ENCODE measurements around the gene SKOR1.
A peak's percentile ranks its signal among the peaks of the same experiment; 100 is the strongest.

The SKOR1 gene

GRCh38 chr15:67824976-67825880 is at the start of gene SKOR1:
SKOR1 (plus strand) TSS chr15:67825509; CDS start chr15:67825603, 94 bp downstream.
- no peak for DNase-seq

GRCh38 chr15:67775998-67776397 is 49.3 kb upstream of the SKOR1 start:
- no peak for DNase-seq

GRCh38 chr15:67776600-67776999 is 48.7 kb upstream of the SKOR1 start:
- DNase-seq: no peak

- no peak for DNase-seq
Measured at GRCh38 chr15:67777071-67777470, 48.2 kb upstream of the SKOR1 start.

DNA sequence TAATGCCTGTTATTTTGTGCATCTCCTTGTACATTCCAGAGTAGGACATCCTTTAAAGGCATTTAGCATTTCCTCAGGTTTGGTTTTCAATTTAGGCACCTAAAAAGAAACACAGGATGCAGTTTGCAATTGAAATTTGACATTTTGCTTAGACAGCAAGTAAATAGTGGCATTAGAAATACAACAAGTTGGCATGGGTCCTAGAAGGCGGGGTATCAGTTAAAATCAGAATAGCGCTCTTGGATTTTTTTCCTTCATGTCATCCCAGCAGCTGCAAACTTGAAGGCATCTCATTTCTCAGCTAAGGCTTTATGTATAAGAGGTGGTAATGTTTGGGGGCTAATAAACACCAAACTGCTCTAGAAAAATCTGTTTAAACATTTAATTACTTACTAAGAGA is 47.5 kb upstream of the SKOR1 start:
- DNase-seq: no peak

- DNase-seq: no peak
Measured at GRCh38 chr15:67778968-67779548, 46.3 kb upstream of the SKOR1 start.

DNA sequence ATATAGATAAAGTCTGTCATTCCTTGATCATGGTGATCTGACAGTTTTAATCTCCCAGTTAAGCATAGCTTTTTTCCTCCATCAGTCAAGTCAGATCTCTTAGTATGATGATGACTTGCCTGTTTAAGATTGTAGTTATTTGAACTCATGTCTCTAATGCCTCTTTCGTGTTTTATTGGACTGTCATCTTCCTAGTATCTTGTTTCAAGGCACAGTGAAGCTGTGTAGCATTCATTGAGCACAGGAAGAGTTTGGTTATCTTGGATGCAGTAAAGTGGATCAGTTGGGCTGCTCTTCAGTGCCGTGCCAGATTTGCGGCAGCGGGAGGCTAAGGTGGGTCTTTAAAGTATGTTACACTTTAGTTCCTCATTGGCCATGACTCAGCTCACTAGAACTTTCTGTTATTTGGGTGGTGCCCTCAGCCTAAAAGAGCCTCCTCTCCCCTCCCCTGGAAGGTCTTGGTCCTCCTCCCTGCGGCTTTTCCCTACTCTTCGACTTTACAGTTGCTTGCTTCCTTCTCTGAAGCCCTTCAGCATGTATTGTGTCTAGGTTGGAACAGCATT is 45.7 kb upstream of the SKOR1 start:
- DNase-seq: no peak

DNA sequence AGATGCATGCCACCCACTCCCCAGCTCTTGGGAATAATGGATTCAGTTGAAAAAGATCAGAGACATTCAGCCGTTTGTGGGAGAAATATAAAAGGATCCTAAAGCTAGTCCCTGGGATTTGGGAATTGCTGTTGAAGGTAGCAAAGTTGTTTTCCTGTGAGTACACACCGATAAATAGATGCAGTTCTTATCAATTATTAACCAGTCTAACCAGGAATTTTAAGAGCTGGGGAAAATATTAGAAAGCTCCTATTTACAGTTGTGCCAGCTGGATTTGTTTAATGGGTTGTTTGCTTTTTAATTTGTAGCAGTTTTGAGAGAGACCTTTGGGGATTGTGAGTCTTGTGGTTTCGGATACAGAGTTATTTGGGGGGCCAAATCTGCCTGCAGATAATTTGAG is 44.2 kb upstream of the SKOR1 start:
- no peak for DNase-seq

DNA sequence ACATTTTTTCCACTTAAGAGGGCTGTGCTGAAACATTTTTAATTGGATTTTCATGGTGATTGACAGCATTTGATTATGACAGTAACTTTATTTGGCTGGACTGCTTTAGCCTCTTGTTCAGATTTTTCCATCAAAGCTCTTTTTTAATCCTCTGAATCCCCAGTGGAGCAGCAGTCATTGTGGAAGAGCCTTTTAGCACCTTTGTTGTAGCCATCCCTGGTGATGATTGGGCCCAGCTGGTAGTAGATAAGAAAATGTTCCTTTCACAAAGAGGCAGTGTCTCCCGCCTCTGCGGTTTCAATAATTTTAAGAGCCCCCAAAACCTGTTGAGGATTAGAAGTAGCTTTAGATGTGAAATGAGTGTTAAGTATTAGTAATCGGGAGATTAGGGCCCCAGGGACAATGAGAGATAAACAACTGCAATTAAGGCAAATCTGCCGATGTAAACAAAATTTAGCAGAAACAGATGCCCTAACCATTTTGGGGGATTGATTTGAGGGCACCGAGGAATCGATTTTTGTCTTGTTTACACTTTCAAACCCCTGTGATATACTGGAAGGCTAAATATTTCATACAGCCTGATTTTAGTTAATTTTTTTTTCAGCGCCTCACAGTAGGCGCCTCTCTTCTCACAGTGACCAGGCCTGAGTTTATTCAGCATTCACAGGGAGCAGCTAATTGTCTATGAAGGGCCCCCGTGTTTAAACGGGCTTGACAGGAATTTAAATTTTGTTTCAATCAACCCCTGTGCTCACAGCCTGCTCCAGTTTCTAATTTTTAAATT is 43.2 kb upstream of the SKOR1 start:
- DNase-seq: no peak

- no peak for DNase-seq
Measured at GRCh38 chr15:67782691-67782991, 42.7 kb upstream of the SKOR1 start.

GRCh38 chr15:67783303-67783702 is 42.0 kb upstream of the SKOR1 start:
- DNase-seq: peak in 1 of 2 experiments; percentile 14

- no peak for DNase-seq
Measured at GRCh38 chr15:67784090-67784781, 41.1 kb upstream of the SKOR1 start.

DNA sequence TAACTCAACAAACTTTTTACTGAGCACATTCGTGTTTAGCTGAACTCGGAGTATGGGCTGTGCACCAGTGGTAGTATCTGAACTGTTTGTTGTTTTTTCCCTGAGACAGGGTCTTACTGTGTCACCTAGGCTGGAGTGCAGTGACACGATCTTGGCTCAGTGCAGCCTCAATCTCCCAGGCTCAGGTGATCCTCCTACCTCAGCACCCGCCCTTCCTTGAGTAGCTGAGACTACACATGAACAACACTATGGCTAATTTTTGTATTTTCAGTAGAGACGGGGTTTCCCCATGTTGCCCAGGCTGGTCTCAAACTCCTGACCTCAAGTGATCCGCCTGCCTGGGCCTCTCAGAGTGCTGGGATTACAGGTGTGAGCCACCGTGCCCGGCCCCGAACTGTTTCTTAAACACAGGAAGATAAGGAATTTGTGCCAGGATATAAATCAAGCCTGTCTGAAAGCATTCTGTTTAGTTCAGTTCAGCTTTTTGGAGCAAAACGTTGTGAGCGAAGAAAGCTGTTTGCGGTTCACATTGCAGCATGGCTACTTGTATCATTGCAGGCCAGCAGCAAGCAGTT is 40.4 kb upstream of the SKOR1 start:
- DNase-seq: no peak

DNA sequence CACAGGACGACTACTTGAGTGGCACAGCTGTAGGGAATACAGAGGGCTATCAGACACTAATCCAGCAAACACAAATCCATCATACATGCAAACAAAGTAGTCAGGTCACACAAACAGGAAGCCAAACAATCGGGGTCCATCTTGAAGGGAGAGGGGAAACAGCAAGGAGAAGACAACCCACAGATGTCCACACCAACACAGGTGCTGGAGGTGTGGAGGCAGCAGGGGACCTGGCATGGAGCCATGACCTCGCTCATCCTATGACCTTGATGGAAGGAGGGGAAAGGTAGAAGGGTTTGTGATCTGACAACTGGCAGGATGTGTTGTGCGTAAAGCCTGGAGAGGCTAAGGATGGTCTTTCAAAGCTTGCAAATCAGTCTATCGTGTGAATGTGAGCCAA is 39.9 kb upstream of the SKOR1 start:
- no peak for DNase-seq

DNA sequence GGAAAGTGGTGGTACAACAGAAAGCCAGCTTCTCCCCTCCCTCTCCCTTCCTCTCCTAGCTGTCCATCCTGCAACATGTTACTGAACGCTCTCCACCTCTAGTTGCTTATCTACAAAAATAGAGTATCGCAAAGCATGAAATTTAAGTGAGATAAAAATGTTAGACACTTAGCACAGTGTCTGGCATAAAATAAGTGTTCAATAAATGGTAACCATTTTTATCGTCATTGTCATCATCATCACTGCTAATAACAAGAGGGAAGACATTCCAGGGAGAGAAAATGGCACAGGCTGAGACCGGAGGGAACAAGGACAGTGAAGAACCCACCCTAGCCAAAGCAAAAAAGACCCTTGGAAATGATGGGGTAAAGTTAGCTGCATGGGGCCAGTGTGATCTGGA is 38.7 kb upstream of the SKOR1 start:
- no peak for DNase-seq

GRCh38 chr15:67788986-67789385 is 36.3 kb upstream of the SKOR1 start:
- DNase-seq: no peak

DNA sequence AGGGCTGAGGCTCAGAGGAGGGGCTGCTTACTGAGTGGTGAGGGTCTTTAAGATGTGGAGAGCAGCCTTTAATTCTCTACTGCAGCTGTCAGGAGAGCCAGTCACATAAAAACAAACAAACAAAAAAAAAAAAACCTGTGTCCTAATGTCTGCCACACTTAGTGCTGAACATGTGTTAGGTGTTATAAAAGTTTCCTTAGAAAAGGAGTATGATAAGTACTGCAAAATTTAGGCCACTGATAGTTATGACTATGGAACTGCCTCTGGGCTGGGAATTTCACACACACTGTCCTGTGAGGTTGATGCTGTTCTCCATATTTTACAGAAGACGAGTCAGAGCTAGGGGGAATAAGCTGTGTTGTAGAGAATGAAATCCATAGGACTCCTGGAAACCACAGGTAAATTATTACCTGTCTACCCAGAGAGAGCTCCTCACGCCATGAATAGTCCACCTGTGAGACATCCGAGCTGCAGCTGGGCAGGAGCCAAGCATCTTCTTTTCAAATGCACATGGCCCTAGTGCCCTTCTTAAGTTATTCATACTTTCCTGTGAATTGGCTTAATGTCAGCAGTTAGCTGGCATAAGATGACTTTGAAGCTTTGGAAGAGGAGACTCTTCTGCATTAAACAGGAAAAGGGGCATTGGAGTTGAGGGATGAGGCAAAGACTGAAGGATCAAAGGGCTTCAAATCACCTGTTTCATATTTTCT is 34.5 kb upstream of the SKOR1 start:
- no peak for DNase-seq

DNA sequence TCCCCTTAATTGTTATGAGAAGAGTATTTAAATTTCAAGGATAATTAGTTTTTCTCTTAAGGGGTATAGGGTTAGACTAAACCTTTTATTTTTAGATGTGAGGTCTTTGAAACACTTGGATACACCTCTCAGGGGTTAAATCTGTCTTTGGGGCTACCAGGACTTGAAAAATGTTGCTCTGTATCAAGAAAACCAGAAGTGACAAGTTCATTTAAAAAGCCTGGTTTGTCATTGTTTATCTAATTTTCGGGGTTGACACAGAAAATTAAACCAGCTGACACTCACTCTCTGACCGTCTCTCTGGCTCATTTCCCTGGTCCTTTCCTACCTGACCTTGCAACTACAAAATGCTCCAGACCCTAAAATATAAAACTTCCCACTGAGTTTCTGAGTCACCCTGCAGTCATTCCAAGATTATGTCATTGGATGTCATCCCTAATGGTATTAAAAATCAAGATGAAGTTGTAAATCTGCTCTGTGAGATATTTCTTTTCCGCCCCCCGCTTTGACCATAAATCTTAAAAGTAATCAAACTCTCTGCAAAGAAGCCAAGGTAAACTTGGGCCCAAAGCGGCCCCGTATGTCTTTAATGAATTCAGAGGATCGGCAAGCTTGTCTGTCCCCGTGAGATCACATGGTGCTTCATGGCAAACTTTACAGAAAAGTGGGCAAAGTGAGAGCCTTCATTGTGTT is 32.9 kb upstream of the SKOR1 start:
- no peak for DNase-seq

GRCh38 chr15:67794832-67795574 is 30.3 kb upstream of the SKOR1 start:
- DNase-seq: no peak

All from NCI-H187 (cell line).